Cardiac fibroblast (primary cell): ENCODE measurements around the gene SUPV3L1.

Experiments
- DNase-seq, 2 donors: peaks; one replicate each; pipeline versions ENCODE4 v3.0.0 to v3.0.0-alpha.2; 2010; ENCODE audit warnings: low read depth in 2 of 2
- H3K4me3 ChIP-seq, 2 donors: replicated peaks in 1 of 2; 1 replicate in 1 of 2; 2 replicates in 1 of 2; pipeline ENCODE4 v1.5.1; 2011; ENCODE audit warnings: low read depth in 2 of 2, low read length in 2 of 2, mild to moderate bottlenecking in 2 of 2, moderate library complexity in 1 of 2
- CTCF ChIP-seq: IDR thresholded peaks from one replicate; pipeline ENCODE4 v1.5.1; 2011; ENCODE audit warnings: low read depth, mild to moderate bottlenecking, low read length, inconsistent platforms

The SUPV3L1 gene

GRCh38 chr10:69201045-69201444, 21.0 kb downstream of the SUPV3L1 start:
- TF ChIP-seq CTCF: no peak
- no peak for DNase-seq
- H3K4me3 ChIP-seq: no peak overlapping the region

GRCh38 chr10:69202332-69202731, 22.3 kb downstream of the SUPV3L1 start:
- DNase-seq: peak in 1 of 2 donors; percentile 33
- no peak for TF ChIP-seq CTCF
- no peak overlapping the region for H3K4me3 ChIP-seq

- no peak for DNase-seq
- H3K4me3 ChIP-seq: no peak overlapping the region
- no peak for TF ChIP-seq CTCF
Observed at GRCh38 chr10:69208761-69209160, 28.7 kb downstream of the SUPV3L1 start.

- H3K4me3 ChIP-seq: no peak overlapping the region
- no peak for DNase-seq
- no peak for TF ChIP-seq CTCF
Observed at GRCh38 chr10:69209787-69210484, 29.9 kb downstream of the SUPV3L1 start.

GRCh38 chr10:69211104-69211503, 31.1 kb downstream of the SUPV3L1 start:
- H3K4me3 ChIP-seq: no peak overlapping the region
- no peak for TF ChIP-seq CTCF
- no peak for DNase-seq

- H3K4me3 ChIP-seq: no peak overlapping the region
- DNase-seq: no peak
Observed at GRCh38 chr10:69211524-69211923, 31.5 kb downstream of the SUPV3L1 start.

More at GRCh38 chr10:69211524-69211923, 31.5 kb downstream of the SUPV3L1 start:
- TF ChIP-seq CTCF: no peak
